Stimulated activated CD4-positive, alpha-beta T cell treated with anti-CD3 and anti-CD28 coated beads, TNF-alpha, amount 100 ng/mL, for 4 hours (primary cell): ENCODE data around the gene AASS.

Experiments
- DNase-seq, 3 experiments: peaks; one replicate each; pipeline ENCODE4 v3.0.0-alpha.2; 2020; ENCODE audit warnings: low read depth in 3 of 3

Gene AASS

GRCh38 chr7:122118757-122119156 lies 25.3 kb downstream of the AASS start:
- DNase-seq, result no peak

GRCh38 chr7:122103064-122103463 lies 41.0 kb downstream of the AASS start:
- DNase-seq, result no peak

- no peak for DNase-seq
These were observed 44.0 kb downstream of the AASS start for GRCh38 chr7:122100021-122100420.

GRCh38 chr7:122095642-122096041 lies 48.4 kb downstream of the AASS start:
- no peak for DNase-seq

GRCh38 chr7:122094549-122094948 lies 49.5 kb downstream of the AASS start:
- no peak for DNase-seq

- DNase-seq, result peak in 2 of 3 experiments; percentile 5 to 9
These were observed 50.9 kb downstream of the AASS start for GRCh38 chr7:122092964-122093797.

- no peak for DNase-seq
These were observed 61.4 kb downstream of the AASS start for GRCh38 chr7:122082670-122083069.

GRCh38 chr7:122082160-122082559 lies 61.9 kb downstream of the AASS start:
- no peak for DNase-seq

- DNase-seq, result no peak
These were observed 70.4 kb downstream of the AASS start for GRCh38 chr7:122073635-122074034.

- no peak for DNase-seq
These were observed 71.0 kb downstream of the AASS start for GRCh38 chr7:122072924-122073599.

GRCh38 chr7:122072272-122072671 lies 71.8 kb downstream of the AASS start:
- DNase-seq, result no peak

GRCh38 chr7:122070834-122071233 lies 73.2 kb downstream of the AASS start:
- no peak for DNase-seq

GRCh38 chr7:122070062-122070461 lies 74.0 kb downstream of the AASS start:
- no peak for DNase-seq

- no peak for DNase-seq
These were observed 75.0 kb downstream of the AASS start for GRCh38 chr7:122068999-122069398.

GRCh38 chr7:122068046-122068445 lies 76.0 kb downstream of the AASS start:
- no peak for DNase-seq

GRCh38 chr7:122067077-122067476 lies 77.0 kb downstream of the AASS start:
- no peak for DNase-seq

GRCh38 chr7:122064971-122065370 lies 79.1 kb downstream of the AASS start:
- DNase-seq, result no peak

GRCh38 chr7:122063146-122063545 lies 80.9 kb downstream of the AASS start:
- no peak for DNase-seq

GRCh38 chr7:122059542-122059941 lies 84.5 kb downstream of the AASS start:
- no peak for DNase-seq

GRCh38 chr7:122056977-122057376 lies 87.1 kb downstream of the AASS start:
- DNase-seq, result no peak

GRCh38 chr7:122055073-122055472 lies 89.0 kb downstream of the AASS start:
- DNase-seq, result no peak

GRCh38 chr7:122054393-122054792 lies 89.7 kb downstream of the AASS start:
- DNase-seq, result no peak

- no peak for DNase-seq
These were observed 97.6 kb downstream of the AASS start for GRCh38 chr7:122046402-122046801.
